GM12801 (cell line): ENCODE measurements around the gene SYNM.

Source experiments
- TF ChIP-seq, protein P1 (sequence below): IDR thresholded peaks from one replicate; pipeline ENCODE4 v1.5.1; 2011; ENCODE audit warnings: control low read depth; ENCODE audit not compliant: insufficient read length; ENCODE audit errors: extremely low read depth

The SYNM gene

DNA sequence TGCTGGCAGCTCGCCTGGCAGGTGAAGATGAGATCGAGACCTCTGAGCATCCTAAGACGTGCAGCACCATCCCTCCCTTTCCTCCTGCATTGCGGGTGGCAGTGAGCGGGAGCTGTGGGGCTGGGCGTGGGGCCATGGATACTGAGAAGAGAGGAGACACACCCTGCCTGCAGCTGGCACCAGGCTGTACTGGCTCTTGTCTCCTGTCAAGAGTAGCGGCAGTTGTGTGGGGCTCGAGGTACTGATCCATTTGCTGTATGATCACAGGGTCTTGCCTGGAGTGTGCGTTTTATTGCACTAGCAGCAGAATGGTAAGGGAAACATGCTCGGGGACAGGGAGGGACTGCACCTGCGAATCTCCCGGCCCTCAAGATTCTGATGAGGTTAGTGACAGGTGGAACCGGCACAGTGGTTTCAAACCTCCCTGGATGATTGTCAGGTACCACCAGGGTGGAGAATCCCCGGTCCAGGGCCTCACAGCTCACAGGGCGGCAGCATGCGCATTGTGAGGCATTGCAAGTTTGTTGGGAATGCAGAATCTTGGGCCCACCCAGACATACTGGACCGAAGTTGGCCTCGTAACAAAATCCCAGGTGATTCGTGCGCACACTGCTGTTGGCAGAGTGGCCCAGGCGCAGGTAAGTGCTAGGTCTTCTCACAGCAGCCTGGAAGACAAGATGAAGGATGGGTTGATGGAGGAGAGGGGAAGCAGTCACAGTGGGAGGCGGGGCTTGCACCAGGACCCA lies 14.1 kb downstream of the SYNM start:
- TF ChIP-seq, protein P1, sequence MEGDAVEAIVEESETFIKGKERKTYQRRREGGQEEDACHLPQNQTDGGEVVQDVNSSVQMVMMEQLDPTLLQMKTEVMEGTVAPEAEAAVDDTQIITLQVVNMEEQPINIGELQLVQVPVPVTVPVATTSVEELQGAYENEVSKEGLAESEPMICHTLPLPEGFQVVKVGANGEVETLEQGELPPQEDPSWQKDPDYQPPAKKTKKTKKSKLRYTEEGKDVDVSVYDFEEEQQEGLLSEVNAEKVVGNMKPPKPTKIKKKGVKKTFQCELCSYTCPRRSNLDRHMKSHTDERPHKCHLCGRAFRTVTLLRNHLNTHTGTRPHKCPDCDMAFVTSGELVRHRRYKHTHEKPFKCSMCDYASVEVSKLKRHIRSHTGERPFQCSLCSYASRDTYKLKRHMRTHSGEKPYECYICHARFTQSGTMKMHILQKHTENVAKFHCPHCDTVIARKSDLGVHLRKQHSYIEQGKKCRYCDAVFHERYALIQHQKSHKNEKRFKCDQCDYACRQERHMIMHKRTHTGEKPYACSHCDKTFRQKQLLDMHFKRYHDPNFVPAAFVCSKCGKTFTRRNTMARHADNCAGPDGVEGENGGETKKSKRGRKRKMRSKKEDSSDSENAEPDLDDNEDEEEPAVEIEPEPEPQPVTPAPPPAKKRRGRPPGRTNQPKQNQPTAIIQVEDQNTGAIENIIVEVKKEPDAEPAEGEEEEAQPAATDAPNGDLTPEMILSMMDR = no peak

DNA sequence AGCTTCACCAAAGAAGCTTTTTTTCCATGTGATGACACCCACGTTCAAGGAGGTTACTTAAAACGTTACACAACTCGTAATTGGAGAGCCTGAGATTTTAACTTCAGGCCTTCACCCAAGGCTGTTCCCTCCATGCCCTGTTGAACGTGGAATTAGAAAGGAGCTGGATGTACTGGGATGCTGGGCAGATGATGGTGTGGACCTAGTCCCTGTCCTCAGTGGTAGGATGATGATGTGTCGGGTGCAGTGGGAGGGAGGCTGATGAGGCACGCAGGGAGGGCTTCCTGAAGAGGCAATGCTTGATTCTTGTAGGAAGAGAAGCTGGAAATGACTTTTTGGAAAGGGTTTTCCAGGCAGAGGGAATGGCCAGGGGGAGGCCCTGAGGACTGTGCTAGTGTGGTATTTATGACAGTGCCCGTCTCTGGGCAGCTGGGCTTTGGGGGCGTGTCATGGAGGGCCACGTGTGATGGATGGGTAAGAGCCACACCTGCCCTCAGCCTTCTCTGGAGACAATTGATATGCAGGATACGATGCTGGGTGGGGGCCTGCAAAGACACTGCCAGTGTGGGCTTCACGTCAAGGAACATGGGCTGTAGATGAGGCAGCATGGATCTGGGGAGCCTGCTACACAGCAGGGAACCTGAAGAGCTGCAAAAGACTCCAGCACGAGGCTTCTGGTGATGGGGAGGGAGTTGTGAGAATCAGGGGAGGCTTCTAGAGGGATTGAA lies 15.3 kb downstream of the SYNM start:
- TF ChIP-seq, protein P1 = no peak

DNA sequence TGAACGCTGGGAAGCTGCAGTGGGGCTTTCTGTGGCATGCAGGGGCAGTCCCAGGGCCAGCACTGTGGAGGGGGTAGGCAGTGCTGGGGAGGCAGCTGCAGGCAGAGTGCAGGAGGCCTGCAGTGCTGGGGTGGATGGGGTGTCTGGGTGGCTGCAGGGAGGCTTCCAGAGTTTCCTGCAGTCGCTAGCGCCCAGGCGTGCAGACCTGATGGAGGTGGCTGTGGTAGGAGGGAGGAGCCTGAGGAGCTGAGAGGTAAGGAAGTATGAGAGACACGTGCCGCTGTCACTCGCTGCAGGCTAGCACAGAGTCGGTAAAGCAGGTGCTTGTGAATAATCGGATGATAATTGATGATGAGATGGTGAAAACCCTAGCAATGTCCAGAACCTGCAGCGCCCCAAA lies 16.3 kb downstream of the SYNM start:
- TF ChIP-seq, protein P1 = no peak

DNA sequence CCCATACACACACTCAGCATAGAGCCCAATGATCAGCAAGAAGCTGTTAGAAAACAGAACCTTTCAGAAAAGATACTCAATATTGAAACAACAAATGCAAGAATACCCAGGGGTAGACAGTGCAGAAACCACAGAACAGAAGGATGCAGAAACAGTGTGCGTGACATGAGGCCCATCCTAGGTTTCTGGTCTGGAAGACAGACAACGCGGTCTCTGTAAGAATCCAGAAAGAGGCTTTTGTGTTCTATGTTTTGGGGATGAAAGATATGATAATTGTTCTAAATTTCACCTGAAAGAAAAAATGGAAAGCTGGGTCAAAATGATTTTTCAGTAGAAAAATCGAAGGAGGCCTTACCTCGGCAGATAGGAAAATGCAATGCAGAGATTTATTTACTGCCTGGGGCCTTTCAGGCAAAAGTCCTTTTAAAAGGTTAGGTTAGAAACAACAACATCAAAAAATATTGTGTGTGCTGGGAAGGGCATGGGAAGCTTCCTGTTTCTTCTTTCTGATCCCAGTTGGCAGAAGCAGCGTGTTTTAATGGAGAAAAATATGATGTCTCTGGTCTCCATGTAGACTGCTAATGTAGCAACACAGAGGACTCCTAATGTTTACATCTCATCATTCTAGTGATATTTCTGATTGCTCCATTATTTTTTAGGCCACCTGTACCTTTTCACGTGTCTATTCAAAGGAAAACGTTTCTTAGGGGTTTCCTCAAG lies 17.0 kb downstream of the SYNM start:
- TF ChIP-seq, protein P1 = no peak

DNA sequence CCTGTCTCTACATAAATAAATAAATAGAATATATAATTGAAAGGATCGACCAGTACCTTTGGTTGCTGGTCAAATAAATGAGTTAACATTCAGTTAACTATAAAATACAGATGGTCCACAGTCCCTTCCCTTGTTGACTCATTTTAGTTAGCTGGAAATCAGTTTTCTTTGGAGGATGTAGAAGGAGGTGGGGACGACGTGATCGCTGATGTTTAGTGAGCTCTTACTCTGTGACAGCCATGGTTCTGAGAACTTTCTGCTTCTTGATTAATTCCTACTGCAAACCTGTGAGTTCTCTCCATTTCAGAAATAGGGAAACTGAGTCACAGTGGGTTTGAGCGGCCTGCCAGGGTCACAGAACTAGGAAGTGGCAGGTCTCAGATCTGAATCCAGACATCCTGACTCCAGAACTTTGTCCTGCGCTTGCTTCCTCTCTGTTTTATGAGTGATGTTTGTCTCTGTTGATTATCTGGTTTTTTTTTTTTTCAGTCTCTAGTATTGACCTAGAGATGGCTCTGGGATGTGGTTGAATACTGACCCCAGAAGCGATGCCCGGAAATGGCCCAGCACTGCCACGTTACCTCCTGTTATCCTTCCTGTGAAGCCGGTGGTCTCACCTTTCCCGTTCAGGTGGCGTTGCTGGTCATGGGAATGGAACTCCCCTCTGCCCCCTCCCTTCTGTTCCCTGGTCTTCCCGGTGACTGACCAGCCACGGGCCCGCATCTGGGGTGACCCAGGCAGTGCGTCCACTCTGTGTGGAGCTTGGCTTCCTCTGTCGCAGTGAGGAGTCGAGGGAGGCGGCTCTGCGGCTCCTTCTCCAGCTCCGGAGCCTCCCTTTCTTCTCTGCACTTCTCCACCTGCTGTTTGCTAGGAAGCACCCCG lies 18.2 kb downstream of the SYNM start:
- TF ChIP-seq, protein P1 = no peak

DNA sequence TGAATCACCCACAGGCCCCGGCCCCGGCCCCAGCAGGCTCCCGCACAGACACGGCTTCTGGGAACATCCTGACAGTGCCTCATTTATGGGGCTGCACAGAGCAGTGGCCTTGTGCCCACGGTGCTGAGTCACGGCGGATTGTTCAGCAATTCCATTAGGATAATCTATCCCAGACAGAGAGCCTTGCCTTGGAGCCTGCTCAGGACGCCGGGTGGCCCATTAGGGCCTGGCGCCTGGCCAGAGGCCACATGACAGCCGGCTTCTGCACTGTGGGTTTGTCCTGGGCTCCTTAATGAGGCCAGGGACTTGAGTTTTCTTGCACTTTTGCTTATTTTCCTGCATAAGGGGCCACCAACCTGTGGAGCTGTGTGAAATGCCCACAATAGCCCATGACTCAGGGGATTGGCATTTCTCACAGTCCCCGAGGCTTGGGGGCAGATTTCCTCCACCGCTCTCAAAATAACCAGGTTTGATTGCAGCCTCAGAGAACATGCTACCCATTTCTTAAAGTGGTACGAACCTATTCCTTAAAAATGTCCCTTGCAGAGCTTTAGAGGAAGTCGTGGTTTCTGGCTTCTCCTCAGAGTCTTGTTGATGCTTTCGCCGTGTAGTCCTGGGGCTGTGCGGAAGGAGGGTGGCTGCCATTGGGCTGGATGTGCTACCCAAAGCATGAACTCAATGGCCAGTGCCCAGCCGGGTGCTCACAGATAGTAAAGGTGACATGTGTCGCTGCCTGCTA lies 19.0 kb downstream of the SYNM start:
- TF ChIP-seq, protein P1 = no peak
